ENCODE measurements around the gene WDR31.
"Not testable (repeated sequence)": the region's sequence is repeated elsewhere in the genome, so short reads cannot be mapped to it uniquely, and the experiment has no call there.

DNA sequence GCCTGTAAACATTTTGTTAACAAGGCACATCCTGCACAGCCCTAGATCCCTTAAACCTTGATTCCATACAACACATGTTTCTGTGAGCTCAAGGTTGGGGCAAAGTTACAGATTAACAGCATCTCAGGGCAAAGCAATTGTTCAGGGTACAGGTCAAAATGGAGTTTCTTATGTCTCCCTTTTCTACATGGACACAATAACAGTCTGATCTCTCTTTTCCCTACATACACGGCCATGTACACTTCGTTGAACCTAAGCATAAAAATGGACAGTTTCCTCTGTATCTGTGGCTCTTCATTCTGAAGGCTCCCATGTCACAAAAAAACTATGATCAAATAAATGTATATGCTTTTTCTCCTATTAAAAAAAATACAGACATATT, 39.7 kb upstream of the WDR31 start:
- TF ChIP-seq, protein P1, sequence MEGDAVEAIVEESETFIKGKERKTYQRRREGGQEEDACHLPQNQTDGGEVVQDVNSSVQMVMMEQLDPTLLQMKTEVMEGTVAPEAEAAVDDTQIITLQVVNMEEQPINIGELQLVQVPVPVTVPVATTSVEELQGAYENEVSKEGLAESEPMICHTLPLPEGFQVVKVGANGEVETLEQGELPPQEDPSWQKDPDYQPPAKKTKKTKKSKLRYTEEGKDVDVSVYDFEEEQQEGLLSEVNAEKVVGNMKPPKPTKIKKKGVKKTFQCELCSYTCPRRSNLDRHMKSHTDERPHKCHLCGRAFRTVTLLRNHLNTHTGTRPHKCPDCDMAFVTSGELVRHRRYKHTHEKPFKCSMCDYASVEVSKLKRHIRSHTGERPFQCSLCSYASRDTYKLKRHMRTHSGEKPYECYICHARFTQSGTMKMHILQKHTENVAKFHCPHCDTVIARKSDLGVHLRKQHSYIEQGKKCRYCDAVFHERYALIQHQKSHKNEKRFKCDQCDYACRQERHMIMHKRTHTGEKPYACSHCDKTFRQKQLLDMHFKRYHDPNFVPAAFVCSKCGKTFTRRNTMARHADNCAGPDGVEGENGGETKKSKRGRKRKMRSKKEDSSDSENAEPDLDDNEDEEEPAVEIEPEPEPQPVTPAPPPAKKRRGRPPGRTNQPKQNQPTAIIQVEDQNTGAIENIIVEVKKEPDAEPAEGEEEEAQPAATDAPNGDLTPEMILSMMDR (IDR thresholded peaks at IDR 0.05) = not testable (repeated sequence)
- not testable (repeated sequence) for TF ChIP-seq POLR2A (IDR thresholded peaks at IDR 0.05)
